Activated CD4-positive, alpha-beta T cell treated with anti-CD3 and anti-CD28 coated beads for 1 hour (primary cell): ENCODE data around the gene PPP1R37.
"Not testable (repeated sequence)": the region's sequence is repeated elsewhere in the genome, so short reads cannot be mapped to it uniquely, and the experiment has no call there.

Source experiments
- DNase-seq: peaks from one replicate; pipeline ENCODE4 v3.0.0-alpha.2; 2020

The PPP1R37 gene

DNA sequence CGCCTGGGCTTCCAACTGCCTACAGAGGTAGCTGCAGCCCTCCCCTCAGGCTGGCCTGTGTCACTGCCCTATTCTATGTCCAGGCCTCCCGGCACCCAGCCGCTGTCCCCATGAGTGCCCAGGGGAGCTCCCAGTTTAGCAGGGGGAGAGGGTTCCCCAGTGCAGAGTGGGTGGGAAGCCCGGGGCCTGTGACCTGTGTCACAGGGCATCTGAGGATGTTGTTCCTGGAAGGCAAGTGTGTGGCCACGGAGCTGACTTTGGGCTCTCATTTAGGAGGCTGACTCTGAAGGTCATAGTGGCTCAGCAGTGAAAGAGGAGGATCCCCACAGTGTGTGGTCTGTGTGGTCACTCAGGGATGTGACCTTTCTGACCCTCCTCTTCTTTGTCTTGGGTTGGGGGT, 25.1 kb downstream of the PPP1R37 start:
- no peak for DNase-seq

DNA sequence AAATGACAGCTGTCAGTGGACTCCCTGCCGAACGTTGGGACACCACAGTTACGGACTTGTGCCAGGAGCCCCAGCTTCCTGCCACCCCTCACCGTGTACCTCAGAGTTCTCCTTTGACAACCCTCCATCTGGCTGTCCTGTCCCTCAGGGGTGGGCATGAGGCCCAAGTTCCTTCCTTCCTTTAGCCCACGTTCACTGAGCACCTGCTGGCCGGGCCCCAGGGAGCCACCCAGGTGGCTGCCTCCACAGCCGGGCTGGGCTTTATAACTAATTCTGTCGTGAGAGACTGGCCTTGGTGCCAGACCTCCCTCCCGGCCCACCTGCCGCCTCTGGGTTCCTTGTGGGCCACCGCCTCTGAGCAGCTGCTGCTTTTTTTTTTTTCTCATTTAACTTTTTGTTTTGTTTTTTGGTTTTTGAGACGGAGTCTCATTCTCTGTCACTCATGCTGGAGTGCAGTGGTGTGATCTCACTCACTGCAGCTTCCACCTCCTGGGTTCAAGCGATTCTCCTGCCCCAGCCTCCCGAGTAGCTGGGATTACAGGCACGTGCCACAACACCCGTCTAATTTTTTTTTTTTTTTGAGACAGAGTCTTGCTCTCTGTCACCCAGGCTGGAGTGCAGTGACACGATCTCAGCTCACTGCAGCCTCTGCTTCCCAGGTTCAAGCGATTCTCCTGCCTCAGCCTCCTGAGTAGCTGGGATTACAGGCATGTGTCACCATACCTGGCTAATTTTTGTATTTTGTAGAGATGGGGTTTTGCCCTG, 25.8 kb downstream of the PPP1R37 start:
- not testable (repeated sequence) for DNase-seq

DNA sequence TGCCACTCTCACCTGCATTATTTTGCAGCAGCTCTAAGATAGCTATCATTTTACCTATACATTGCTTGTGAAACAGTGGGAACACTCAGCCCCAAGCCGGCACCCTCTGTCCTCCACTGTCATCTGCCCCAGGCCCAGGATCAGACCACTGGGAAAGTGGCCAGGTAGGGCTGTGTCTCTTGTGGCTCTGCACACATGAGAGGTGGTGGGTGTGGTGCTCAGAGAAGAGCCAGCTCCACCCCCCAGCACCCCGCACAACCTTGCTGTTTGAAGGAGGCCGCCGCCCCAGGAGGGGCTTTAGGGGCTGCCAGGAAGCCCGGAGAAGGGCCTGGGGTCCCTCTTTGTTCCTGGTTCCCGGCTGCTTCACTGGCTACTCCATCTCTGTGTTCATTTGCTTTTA, 26.6 kb downstream of the PPP1R37 start:
- DNase-seq = no peak

DNA sequence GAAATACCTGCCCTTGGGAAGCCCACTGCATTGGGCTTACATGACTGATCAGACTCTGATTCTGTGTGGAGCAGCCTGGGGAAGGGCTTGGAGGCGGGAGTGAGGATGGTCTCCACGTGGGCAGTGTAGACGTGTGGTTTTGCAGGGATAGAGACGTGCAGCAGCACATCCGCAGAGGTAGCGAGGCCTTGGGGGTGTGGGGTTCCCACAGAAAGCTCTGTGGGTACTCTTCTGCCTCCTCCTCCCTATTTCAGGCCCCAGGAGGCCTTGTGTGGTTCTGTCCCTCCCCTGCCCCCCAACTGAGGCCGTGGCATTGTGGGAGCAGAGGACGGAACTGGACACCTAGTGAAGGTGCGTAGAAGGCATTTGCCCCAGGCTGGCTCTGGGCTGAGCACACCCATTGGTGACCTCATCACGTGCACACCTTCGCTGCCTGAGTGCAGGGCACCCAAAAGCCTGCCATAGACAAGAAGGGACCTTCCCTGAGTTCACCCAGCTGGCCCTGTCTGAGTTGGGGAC, 28.9 kb downstream of the PPP1R37 start:
- no peak for DNase-seq

DNA sequence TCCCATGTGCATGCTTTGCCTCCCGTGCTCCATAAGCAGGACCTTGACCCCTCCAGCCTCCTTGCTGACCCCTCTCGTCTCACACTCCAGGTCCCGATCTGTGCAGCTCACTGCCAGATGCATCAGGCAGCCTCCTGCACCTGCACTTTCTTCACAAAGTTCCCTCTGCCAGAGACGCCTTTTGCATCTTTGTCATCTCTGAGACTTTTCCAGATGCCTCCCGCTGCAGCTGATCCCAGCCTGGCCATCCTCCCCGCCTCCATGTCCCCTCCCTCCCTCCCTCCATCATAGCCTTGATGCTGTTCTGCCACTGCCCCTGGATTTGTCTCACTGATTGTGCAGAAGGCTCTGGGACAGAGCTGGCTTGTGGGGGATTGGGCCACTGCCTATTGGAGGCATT, 29.9 kb downstream of the PPP1R37 start:
- DNase-seq = no peak

DNA sequence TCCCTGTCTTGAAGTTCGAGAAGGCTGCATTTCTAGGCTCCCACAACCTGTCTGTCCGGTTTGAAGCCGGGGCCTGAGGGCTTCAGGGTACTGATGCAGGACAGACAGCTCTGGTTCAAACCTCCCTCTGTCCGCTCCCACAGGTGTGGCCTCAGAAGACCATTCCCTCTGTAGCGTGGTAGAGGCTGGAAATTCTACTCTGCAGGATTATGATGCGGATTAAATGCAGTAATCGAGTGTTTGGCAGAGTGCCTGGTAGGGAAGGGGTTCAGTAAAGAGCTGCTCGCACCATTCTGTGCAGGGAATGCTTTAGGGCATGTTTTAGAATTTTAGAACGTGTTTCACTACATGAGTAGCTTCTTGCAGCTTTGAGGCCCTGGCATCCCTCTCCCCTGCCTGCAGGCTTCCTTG, 30.5 kb downstream of the PPP1R37 start:
- DNase-seq = no peak

DNA sequence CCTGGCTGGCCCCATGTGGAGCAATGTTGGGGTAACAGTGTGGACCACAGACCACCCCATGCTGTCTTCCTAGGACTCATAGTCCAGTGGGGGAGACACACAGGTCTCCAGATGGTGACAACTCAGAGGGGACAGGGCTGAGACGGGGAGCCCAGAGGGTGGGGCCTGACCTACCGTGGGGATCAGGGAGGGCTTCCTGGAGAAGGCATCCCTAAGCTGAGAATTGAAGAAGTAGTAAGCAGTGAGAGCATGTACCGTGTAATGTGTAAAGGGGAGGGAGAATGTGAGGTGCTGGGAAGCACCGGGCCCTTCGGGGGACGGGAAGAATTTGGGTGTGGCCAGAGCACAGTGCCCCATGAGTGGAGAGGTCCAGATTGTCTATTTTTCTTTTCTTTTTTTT, 31.0 kb downstream of the PPP1R37 start:
- DNase-seq = no peak

DNA sequence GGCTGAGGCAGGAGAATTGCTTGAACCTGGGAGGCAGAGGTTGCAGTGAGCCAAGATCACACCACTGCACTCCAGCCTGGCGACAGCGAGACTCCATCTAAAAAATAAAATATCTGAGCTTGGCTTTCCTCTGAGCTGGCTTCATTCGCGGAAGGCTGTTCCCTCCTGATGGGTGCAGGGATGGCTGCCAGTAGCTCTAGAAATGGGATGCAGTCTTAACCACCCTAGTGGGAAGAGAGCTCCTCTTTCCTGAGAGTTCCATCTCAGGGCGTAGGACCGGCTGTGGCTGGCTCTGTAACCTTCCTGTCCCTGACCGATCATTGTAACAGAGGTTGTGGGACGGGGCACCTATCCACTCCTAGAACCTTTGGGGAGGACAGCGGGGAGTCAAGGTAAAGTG, 32.4 kb downstream of the PPP1R37 start:
- DNase-seq = no peak

DNA sequence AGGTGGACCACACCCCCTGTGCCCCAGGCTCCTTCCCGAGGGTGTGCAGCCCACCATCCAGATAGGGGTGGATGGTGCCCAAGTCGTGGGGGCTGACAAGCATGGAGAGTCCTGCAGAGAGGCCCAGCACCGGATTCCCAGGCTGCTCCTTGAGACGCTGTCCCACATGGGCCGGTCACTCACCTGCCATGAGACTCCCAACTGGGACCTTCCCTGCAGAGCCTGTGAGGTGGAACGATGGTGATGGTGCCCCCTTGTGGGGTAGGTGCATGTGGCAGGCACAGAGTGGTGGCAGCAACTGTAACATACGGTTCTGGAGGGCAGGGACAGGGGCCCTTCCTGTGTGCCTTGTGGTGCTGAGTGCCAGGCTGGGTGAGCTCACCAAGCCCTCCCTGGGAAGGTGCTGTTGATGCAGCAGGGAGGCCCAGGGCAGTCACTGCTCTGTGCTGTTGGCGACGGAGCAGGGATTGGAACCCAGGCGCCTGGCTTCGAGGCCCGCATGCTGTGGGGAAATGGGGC, 33.1 kb downstream of the PPP1R37 start:
- DNase-seq = peak; percentile 40

DNA sequence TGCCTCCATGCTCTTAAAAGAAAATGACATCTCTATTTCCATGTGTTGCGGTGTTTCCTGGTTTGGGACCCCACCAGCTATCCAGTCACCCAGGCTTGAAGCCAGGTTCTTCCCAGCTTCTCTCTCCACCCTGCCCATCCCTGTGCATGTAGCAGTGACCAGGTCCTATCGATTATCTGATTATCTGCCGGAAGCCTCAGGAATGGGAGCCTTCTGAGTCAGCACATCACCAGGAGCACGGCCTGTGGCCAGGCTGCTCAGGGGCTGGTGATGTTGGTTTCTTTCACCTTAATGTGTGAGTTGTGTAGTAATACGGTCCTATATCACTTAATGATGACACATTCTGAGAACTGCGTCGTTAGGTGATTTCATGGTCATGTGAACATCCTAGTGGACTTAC, 33.7 kb downstream of the PPP1R37 start:
- DNase-seq = no peak

DNA sequence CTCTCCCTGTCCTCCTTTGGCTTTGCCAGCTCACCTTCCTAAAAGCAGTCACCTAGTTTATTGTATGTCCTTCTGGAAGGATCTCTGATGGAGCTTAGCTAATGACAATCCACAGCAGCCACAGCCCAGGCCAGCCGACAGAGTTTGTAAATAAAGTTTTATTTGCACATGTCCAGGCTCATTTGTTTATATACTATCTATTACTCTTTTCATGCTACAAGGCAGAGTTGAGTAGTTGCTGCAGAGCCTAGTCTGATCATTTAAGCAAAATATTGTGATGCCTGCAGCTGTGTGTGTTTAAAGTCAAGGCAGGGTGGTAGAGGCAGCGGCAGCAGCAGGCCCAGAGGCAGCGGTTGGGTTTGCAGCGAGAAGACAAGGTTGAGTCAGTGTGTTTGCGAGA, 35.2 kb downstream of the PPP1R37 start:
- DNase-seq = no peak

DNA sequence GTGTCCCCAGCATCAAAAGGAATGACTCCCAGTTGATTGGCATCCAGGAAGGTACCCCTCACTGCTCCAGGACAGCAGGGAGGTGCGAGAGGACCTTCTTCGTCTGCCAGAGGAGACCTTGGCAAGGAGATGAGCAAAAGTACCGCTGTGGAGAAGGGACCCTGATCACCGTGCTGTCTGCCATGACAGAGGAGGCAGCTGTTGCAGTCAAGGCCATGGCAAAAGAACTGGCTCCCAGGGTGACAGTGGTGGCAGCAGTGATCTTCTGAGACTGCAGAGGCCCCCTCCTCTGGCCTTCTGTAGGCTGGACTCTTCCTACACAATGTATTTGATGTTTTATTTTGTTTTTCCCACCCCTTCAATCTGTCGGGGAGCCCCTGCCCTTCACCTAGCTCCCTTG, 35.8 kb downstream of the PPP1R37 start:
- DNase-seq = no peak

DNA sequence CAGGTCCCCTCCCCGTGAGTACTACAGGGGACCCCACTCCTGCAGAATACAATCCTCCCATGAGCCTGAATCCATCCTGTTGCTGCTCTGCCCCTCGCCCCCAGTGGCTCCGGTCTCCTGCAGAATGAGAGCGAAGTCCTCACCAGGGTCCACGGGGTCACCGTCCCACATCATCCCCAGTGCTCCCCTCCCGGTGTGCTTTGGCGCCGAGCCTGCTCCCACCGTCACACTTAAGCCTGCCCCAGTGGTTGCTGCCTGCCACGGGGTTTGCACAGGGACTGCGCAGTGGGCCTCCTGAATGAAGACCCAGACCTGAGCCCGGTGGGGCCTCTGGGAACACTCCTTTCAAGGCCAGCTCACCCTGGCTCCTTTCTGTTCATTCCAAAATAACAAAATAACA, 37.3 kb downstream of the PPP1R37 start:
- DNase-seq = no peak

DNA sequence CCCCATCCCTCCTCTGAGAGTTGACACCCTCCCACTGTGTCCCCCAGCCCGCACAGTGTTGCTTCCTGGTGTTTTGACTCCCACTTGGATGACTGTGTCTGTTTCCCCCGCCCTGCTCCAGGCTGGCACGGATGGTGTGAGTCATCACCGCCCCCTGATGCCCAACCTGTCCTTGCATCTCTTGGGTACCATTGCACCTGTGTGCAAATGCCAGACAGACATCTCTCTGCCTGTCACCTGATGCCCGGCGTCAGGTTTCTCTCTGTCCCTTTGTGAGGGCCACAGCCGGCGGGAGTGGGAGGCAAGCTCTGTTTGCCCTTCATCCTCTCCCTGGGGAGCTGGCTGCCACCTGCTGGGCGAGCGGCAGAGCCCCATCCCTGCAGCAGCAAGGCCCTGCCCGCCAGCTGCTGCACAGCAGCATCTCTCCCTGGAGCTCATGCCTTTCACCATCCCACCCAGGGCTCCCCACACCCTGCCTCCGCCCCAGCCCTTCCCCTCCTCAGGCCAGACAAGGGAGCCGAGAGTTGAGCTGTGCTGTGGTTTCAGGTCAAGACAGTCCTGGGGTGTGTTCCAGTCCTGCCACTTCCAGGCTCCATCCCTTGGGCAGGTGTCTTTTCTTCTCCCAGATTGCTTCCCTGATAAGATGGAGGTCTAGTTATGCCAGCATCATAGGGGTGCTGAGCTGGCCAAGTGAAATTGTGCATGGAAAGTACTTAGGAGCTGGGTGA, 38.1 kb downstream of the PPP1R37 start:
- no peak for DNase-seq

DNA sequence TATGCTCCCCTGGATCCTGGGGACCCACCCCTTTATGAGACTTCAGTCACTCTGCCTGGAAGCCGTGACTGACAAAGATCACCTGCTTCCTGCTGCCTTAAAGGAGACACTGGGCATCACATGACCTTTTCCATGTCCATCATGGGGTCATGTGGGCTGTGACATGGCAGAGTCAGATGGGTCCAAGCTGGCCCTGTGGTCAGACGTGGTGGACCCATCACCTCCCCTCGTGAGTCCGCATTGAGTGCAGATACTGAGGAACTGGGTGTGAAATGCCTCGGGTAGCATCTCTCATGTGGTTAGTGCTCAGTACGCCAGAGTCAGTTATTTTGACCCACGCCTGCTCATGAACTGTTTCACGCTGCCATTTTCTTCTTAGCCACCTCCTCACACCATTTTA, 40.7 kb downstream of the PPP1R37 start:
- DNase-seq = no peak

DNA sequence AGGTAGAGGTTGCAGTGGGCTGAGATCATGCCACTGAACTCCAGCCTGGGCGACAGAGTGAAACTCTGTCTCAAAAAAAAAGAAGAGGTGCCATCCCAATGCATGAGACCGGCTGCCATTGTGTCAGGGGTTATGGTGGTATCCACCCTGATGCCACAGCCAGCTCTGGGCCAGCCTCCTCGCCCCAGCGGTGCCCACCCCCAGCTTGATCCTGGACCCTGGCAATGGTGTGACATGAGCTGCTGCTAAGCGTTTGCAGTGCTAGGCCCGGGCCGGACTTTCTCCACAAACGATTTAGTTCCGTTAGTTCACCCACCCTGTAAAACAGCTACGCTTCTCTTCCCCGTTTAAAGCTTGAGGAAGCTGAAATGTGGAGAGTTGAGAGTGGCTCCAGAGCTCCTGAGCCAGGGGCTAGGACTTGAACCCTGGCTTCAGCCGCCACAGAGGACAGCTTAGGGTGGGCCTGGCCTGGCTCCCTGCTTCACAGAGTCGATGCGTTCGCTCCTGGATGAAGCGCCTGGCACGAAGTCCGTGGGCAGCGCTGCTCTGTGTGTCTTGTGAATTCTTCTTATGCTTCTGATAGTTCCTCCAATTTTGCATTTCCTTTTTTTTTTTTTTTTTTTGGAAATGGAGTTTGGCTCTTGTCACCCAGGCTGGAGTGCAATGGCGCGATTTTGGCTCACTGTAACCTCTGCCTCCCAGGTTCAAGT, 42.4 kb downstream of the PPP1R37 start:
- no peak for DNase-seq

DNA sequence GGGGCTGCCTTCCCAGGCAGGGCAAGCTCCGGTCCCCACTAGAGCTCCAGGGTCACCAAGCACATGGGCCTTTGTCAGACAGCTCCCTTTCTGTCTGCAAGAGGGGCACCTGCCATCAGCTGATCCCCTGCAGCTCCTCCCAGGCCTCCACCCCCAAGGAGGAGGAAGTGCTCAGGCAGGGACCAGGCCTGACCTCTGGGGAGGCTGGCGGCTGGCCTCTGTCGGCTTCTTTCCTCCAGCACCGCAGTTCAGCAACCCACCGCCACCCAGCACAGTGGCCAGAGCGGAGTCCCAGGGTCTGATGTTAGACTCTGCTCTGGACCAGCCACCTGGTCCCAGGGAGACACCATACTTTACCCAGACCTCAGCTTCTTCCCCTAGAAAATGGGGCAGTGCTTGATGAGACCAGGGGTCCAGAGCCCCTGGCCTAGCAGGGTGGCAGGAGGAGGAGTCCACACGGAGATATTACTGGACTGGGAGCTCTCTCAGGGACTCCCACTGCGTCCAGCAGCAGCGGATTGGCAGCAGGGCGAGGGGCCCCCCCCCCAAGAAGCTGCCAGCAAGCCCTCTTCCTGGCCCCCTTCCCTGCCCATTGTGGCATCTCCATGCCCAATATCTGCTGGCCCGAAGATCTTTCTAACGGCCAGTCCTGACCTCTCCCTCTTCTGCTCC, 43.7 kb downstream of the PPP1R37 start:
- no peak for DNase-seq

DNA sequence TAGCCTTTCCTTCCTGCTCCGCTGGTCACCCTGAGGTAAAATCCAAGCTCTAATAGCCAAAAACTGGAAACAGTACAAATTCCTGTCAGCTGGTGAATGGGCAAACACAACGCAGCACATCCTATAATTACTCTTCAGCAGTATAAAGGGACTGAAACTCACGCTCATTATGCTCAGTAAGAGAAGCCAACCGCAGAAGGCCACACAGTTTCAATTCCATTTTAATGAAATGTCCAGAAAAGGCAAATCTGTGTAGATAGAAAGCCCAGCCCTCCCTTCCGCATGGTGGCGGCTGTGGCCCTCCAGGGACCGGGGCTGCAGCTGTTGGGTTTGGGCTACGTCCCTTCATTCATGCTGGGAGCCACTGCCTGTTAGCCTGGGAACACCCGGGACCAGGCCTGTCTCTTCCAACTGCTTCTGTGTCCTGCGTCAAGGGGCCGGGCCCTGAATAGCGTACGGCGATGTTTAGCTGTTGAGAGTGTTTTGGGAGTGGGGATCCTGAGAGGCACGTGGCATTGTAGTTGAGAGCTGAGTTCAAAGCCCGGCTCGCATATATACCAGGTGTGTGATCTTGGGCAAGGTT, 44.3 kb downstream of the PPP1R37 start:
- DNase-seq = no peak

DNA sequence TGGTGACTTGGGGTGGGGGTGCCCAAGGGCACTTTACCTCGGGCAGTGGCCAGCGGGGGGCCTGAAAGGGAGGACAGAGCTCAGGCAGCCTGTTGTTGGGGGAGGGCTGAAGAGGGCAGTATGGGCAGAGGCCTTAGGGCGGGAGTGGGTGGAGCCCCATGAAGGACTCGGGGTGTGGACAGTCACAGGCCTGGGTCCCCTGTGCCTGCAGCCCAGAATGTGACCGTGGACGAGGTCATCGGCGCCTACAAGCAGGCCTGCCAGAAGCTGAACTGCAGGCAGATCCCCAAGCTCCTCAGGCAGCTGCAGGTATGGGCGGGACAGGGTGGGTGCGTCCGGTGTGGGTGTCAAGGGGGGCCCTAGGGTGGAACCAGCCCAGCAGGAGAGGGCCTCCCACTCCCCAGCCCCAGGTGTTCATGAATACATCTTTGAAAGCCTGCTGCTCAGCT, 45.3 kb downstream of the PPP1R37 start:
- no peak for DNase-seq

DNA sequence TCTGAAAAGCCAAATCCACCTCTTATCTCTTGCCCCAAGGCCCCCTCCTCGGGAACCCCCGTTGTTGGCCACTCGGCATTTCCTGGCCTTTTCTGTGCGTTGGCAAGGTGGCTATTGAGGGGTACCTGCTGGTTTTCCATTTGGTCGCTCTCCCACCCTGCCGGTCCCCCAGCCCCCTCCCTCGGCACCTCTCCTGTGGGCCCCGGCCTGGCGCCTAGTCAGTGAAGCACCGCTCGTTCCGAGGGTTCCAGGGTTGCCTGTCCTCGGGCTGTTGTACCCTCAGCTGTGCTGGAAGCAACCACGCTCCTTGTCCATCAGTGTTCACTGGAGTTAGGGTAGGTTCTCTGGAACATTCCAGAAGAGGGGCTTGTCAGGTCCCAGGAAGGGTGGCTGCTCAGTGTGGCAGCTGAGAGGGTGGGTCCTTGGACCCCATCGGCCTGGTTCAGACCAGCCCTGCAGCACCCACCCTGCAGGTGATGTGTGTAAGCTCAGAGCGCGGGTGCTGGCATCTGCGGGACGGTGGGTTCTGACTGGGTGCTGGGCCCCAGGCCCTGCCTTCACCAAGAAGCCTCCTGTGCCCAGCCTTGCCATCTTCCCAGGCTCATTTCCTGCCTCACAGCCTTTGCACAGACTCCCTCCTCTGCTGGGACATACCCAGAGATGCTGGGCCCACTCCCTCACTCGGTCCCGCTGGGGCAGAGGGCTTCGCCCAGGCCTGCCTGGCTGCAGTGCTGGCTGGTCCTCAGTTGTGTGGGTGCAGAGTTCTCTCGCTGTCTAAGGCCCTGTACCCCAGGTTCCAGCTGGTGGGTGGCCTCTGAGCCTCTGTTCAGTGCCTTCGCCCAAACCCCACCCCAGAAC, 46.5 kb downstream of the PPP1R37 start:
- DNase-seq = no peak

DNA sequence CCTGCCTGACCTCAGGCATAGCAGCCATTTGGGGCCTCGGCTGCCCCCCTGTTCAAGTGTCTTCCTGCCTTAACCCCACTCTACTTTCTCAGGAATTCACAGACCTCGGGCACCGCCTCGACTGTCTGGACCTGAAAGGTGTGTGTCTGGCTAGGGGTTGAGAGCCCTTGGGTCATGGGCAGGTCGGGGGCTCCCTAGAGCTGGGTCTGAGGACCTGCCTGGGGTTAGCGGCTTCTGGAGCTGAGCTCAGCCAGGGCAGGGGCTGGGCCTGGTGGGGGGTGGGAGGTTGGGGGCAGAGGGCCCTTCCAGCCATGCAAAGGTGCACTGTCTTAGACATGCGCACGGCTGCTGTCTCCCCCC, 47.1 kb downstream of the PPP1R37 start:
- no peak for DNase-seq

DNA sequence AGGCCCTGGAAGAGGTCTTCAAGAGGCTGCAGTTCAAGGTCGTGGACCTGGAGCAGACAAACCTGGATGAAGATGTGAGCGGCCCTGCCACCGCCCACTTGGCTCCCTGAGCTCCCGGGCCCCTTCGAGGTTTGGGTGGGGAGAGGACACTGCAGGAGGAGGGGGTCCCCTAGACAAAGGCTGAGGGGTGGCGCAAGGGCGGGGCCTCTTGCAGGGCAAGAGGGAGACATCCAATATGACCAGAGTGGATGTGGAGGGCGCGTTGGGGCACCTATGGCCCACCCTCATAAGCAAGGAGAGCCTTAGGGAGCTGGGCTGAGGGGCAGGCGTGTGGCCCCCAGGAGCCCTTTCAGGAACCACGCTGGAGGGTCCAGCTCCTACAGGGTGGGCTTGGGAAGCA, 47.6 kb downstream of the PPP1R37 start:
- DNase-seq = no peak
